Body of pancreas (tissue), 4 donors: Measurements from ENCODE around the gene MPHOSPH8.

ENCODE experiments used
- POLR2A ChIP-seq, 3 donors: fragments of 450-650 bp; IDR thresholded peaks; one replicate each; pipeline ENCODE4 v1.6.1; 2016; ENCODE audit warnings: antibody characterized with exemption in 3 of 3, mild to moderate bottlenecking in 2 of 3
- TF ChIP-seq, protein P1 (sequence below), 7 experiments: fragments of 450-650 bp in 4 of 7; fragments of 200-600 bp in 3 of 7; sonication (generic) in 3 of 7; IDR thresholded peaks; one replicate each; pipeline ENCODE4 v1.5.1; 2016 to 2019; ENCODE audit warnings: antibody characterized with exemption in 7 of 7

- TF ChIP-seq, protein P1, sequence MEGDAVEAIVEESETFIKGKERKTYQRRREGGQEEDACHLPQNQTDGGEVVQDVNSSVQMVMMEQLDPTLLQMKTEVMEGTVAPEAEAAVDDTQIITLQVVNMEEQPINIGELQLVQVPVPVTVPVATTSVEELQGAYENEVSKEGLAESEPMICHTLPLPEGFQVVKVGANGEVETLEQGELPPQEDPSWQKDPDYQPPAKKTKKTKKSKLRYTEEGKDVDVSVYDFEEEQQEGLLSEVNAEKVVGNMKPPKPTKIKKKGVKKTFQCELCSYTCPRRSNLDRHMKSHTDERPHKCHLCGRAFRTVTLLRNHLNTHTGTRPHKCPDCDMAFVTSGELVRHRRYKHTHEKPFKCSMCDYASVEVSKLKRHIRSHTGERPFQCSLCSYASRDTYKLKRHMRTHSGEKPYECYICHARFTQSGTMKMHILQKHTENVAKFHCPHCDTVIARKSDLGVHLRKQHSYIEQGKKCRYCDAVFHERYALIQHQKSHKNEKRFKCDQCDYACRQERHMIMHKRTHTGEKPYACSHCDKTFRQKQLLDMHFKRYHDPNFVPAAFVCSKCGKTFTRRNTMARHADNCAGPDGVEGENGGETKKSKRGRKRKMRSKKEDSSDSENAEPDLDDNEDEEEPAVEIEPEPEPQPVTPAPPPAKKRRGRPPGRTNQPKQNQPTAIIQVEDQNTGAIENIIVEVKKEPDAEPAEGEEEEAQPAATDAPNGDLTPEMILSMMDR (IDR thresholded peaks at IDR 0.05): no peak
- no peak for TF ChIP-seq POLR2A (IDR thresholded peaks at IDR 0.05)
Observed at GRCh38 chr13:19661126-19661525, 27.7 kb downstream of the MPHOSPH8 start.
